Bronchial epithelial cell (primary cell): ENCODE measurements around the gene C5. TPM values are rescaled to one million over a fixed set of nuclear protein-coding genes. Genes with fewer than 3 reads are reported as not detected.

ENCODE experiments used
- DNase-seq: peaks from one replicate; pipeline ENCODE4 v3.0.0-alpha.2; 2010; ENCODE audit warnings: low read depth
- FAIRE-seq: peaks from 2 replicates; lab custom pipeline; 2011; peaks lifted over from hg19 to GRCh38; lab: Jason Lieb, UNC
- H3K27me3 ChIP-seq: 2 replicates; pipeline ENCODE4 v1.5.1; 2011; ENCODE audit warnings: low read length; ENCODE audit not compliant: control insufficient read depth, insufficient read depth
- H3K36me3 ChIP-seq: 2 replicates; pipeline ENCODE4 v1.5.1; 2011; ENCODE audit warnings: low read length; ENCODE audit not compliant: control insufficient read depth, insufficient read depth
- H3K4me3 ChIP-seq: 2 replicates; pipeline ENCODE4 v1.5.1; 2011; ENCODE audit warnings: mild to moderate bottlenecking, low read depth, low read length, control low read depth
- CTCF ChIP-seq: IDR thresholded peaks from 2 replicates; pipeline ENCODE4 v1.5.1; 2011; ENCODE audit warnings: mild to moderate bottlenecking, moderate library complexity, low read length, control low read depth, inconsistent platforms; ENCODE audit not compliant: insufficient read depth, severe bottlenecking
- total RNA-seq: library from RNA; depleted of rRNA; stranded (reverse); fragments of >200 nt; gene quantifications from 2 replicates; pipeline ENCODE4 v1.2.1, GENCODE V29; 2014

C5 gene
- total RNA-seq, 1 donor from 2014 or later = 1.3 TPM

GRCh38 chr9:121057821-121058220 lies 7.7 kb upstream of the C5 start:
- DNase-seq (no peak), FAIRE-seq (no peak)
- no peak overlapping the region for H3K4me3 ChIP-seq
- no peak for TF ChIP-seq CTCF
- no peaks in the 10 kb centered on the region for H3K27me3 ChIP-seq
- H3K36me3 ChIP-seq = no peaks in the 10 kb centered on the region

- H3K4me3 ChIP-seq = no peak overlapping the region
- DNase-seq (peak; percentile 20), FAIRE-seq (peak; percentile 7)
- no peaks in the 10 kb centered on the region for H3K27me3 ChIP-seq
- peak; percentile 59 for TF ChIP-seq CTCF
- H3K36me3 ChIP-seq = no peaks in the 10 kb centered on the region
Observed at GRCh38 chr9:121055642-121056143, 5.6 kb upstream of the C5 start.

GRCh38 chr9:121053544-121053943 lies 3.5 kb upstream of the C5 start:
- Histone ChIP-seq H3K27me3 (no peaks in the 10 kb centered on the region), H3K36me3 (no peaks in the 10 kb centered on the region), H3K4me3 (no peak overlapping the region)
- no peak for TF ChIP-seq CTCF
- DNase-seq = no peak
- no peak for FAIRE-seq

- no peak for FAIRE-seq
Observed at GRCh38 chr9:121048618-121049017, 1.5 kb downstream of the C5 start.

GRCh38 chr9:121048175-121048574 lies 1.9 kb downstream of the C5 start:
- Histone ChIP-seq H3K4me3 (no peak overlapping the region), H3K27me3 (no peaks in the 10 kb centered on the region), H3K36me3 (no peaks in the 10 kb centered on the region)
- no peak for DNase-seq
- TF ChIP-seq CTCF = no peak
- no peak for FAIRE-seq

More at GRCh38 chr9:121048618-121049017, 1.5 kb downstream of the C5 start:
- Histone ChIP-seq H3K36me3 (no peaks in the 10 kb centered on the region), H3K4me3 (no peak overlapping the region), H3K27me3 (no peaks in the 10 kb centered on the region)
- TF ChIP-seq CTCF = no peak
- DNase-seq = no peak

GRCh38 chr9:121038804-121039203 lies 11.3 kb downstream of the C5 start:
- Histone ChIP-seq H3K27me3 (no peaks in the 10 kb centered on the region), H3K4me3 (no peak overlapping the region), H3K36me3 (no peaks in the 10 kb centered on the region)
- no peak for TF ChIP-seq CTCF
- FAIRE-seq (no peak), DNase-seq (no peak)
